Astrocyte (in vitro differentiated cells and primary cell): ENCODE results near the gene BOD1L1.

Experiments used
- EZH2 ChIP-seq: IDR thresholded peaks from 2 replicates; pipeline ENCODE4 v1.6.1; 2012; ENCODE audit warnings: mild to moderate bottlenecking, low read length, inconsistent platforms; ENCODE audit not compliant: insufficient read depth
- TF ChIP-seq, protein P1 (sequence below): IDR thresholded peaks from 2 replicates; pipeline ENCODE4 v1.5.1; 2011; ENCODE audit warnings: low read depth, mild to moderate bottlenecking, inconsistent platforms, low read length, moderate library complexity; ENCODE audit not compliant: insufficient read depth

- TF ChIP-seq, protein P1, sequence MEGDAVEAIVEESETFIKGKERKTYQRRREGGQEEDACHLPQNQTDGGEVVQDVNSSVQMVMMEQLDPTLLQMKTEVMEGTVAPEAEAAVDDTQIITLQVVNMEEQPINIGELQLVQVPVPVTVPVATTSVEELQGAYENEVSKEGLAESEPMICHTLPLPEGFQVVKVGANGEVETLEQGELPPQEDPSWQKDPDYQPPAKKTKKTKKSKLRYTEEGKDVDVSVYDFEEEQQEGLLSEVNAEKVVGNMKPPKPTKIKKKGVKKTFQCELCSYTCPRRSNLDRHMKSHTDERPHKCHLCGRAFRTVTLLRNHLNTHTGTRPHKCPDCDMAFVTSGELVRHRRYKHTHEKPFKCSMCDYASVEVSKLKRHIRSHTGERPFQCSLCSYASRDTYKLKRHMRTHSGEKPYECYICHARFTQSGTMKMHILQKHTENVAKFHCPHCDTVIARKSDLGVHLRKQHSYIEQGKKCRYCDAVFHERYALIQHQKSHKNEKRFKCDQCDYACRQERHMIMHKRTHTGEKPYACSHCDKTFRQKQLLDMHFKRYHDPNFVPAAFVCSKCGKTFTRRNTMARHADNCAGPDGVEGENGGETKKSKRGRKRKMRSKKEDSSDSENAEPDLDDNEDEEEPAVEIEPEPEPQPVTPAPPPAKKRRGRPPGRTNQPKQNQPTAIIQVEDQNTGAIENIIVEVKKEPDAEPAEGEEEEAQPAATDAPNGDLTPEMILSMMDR, result no peak
- no peak for TF ChIP-seq EZH2
Observed at GRCh38 chr4:13529128-13529919, 98.2 kb downstream of the BOD1L1 start.
